Measurements from ENCODE around the gene SLC44A3. TPM values are rescaled to one million over a fixed set of nuclear protein-coding genes. Genes with fewer than 3 reads are reported as not detected.

SLC44A3 gene
- total RNA-seq, 2 experiments from 2014 or later = 0.27 to 0.36 TPM

DNA sequence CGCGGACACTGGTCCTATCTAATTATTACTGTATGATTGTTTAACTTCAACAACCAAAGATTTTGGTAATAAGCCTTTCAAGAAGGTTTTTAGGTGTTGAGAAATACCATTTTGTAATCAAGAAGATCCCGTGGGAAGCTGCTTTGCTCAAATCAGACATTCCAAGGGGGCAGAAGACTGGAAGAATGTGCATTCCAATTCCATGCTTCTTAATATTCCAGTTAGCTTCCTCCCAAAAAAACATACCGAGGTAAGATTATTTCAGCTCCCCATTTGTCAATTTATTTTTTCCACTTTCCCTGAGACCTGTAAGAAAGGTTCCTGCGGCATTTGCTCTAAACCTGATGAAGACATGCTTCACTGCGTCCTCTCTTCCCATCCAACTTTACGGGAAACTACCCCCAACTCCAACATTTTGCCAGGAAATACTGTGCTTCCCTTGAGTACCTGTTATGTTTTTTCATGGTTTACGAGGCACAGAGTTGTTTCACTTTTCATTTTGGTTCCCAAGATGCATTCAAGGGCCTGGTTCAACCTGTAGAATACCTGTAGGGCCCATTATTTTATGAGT lies 102.7 kb downstream of the SLC44A3 start:
- H3K27ac Mint-ChIP-seq = no peak overlapping the region
- Histone ChIP-seq H3K27me3 (ENCODE audit: control insufficient read depth in 1 of 2, insufficient read depth in 2 of 2, low read length in 2 of 2) (peaks cover 16 to 19% of the 10 kb centered on the region in 2 experiments), H3K4me3 (ENCODE audit: low read length) (no peak overlapping the region), H3K4me1 (ENCODE audit: insufficient read depth, low read length) (peaks cover 20% of the 10 kb centered on the region), H3K27ac (ENCODE audit: low read depth in 1 of 2, low read length in 2 of 2) (no peak overlapping the region), H3K36me3 (ENCODE audit: insufficient read depth, low read length) (no peaks in the 10 kb centered on the region), H3K9me3 (ENCODE audit: control insufficient read depth in 1 of 2, insufficient read depth in 1 of 2, low read length in 2 of 2) (no peaks in the 10 kb centered on the region)
- H3K36me3 Mint-ChIP-seq (ENCODE audit: low read depth) = no peaks in the 10 kb centered on the region
- no peak overlapping the region for H3K4me3 Mint-ChIP-seq
- peaks cover 71% of the 10 kb centered on the region for H3K27me3 Mint-ChIP-seq
- no peak for ATAC-seq (ENCODE audit: poor library complexity)
- H3K4me1 Mint-ChIP-seq (ENCODE audit: low read depth) = peaks cover 16% of the 10 kb centered on the region
- intact Hi-C loops (cut with DNase I, micrococcal nuclease) = loop anchor here in 1 of 2 experiments (5.0 kb wide), 1 partner anchor 66 kb away; no protein-coding TSS in a partner anchor
- ChIA-PET CTCF (no interaction called here), POLR2A (interaction anchor here (1.0 kb wide), 1 partner anchor 40 kb away, joined by 5 read pairs; no protein-coding TSS in a partner anchor)
- TF ChIP-seq, protein P1, sequence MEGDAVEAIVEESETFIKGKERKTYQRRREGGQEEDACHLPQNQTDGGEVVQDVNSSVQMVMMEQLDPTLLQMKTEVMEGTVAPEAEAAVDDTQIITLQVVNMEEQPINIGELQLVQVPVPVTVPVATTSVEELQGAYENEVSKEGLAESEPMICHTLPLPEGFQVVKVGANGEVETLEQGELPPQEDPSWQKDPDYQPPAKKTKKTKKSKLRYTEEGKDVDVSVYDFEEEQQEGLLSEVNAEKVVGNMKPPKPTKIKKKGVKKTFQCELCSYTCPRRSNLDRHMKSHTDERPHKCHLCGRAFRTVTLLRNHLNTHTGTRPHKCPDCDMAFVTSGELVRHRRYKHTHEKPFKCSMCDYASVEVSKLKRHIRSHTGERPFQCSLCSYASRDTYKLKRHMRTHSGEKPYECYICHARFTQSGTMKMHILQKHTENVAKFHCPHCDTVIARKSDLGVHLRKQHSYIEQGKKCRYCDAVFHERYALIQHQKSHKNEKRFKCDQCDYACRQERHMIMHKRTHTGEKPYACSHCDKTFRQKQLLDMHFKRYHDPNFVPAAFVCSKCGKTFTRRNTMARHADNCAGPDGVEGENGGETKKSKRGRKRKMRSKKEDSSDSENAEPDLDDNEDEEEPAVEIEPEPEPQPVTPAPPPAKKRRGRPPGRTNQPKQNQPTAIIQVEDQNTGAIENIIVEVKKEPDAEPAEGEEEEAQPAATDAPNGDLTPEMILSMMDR (IDR thresholded peaks at IDR 0.05) = no peak
- no peaks in the 10 kb centered on the region for H3K9me3 Mint-ChIP-seq
- no peak for DNase-seq

DNA sequence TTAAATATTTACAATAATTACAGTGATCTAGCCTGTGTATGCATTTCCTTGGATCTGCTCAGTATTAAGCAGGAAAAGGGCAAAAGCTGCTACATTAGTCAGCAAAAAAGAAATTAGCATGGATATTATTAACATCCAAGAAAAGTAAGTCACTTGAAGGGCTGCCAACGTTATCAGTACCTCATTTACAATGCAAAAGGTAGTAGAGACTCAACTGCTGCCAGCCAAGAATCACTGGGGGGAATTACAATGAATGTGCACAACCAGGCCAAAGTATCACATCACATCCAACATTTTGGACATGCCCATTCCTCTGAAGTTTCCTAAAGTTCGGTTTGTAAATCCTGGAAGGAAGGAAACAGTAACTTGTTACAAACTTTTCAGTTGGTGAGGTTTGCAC lies 104.8 kb downstream of the SLC44A3 start:
- ChIA-PET CTCF (no interaction called here), POLR2A (no interaction called here)

DNA sequence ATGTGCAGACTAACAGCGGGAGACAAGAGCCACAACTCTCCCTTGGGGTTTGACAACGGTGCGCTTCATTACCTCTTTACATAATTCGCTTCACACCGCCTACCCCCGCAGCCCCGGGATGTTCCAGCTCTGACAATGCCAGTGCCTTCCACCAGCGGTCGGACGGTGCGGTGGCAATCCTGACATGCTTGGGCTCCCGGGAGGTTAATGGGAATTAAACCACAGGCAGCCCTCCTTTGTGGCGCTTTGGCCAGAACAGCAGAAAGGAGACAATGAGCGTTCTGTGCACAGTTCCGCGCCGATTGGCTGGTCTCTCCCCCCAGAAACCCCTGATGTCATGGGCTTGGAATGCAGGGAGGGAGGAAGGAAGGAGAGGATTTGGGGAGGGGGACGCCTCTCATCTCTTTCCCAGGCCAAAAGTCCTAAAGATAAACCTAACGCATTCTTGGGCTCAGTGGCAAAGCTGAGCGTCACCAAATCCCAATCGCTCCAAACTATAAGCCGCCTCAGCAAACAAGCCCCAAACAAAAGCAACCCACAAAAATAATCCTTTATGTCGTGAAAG lies 105.5 kb downstream of the SLC44A3 start:
- Mint-ChIP-seq H3K4me3 (peak overlapping the region; percentile 92), H3K27ac (no peak overlapping the region), H3K27me3 (peaks cover 68% of the 10 kb centered on the region), H3K4me1 (ENCODE audit: low read depth) (peaks cover 16% of the 10 kb centered on the region), H3K9me3 (no peaks in the 10 kb centered on the region), H3K36me3 (ENCODE audit: low read depth) (no peaks in the 10 kb centered on the region)
- TF ChIP-seq, protein P1 (IDR thresholded peaks at IDR 0.05) = no peak
- Histone ChIP-seq H3K27ac (ENCODE audit: low read depth in 1 of 2, low read length in 2 of 2) (no peak overlapping the region), H3K9me3 (ENCODE audit: control insufficient read depth in 1 of 2, insufficient read depth in 1 of 2, low read length in 2 of 2) (no peaks in the 10 kb centered on the region), H3K4me1 (ENCODE audit: insufficient read depth, low read length) (peaks cover 20% of the 10 kb centered on the region), H3K4me3 (ENCODE audit: low read length) (peak overlapping the region; percentile 51), H3K27me3 (ENCODE audit: control insufficient read depth in 1 of 2, insufficient read depth in 2 of 2, low read length in 2 of 2) (peaks cover 16 to 17% of the 10 kb centered on the region in 2 experiments), H3K36me3 (ENCODE audit: insufficient read depth, low read length) (no peaks in the 10 kb centered on the region)
- CTCF ChIA-PET = no interaction called here
- intact Hi-C loops (cut with DNase I, micrococcal nuclease) = no loop called here
- ATAC-seq (ENCODE audit: poor library complexity) (no peak), DNase-seq (peak in 2 of 14 experiments; percentile 3 to 6)
- POLR2A ChIA-PET = no interaction called here

More for the DNA sequence above, 104.8 kb downstream of the SLC44A3 start:
- Mint-ChIP-seq H3K4me1 (ENCODE audit: low read depth) (peaks cover 16% of the 10 kb centered on the region), H3K27ac (no peak overlapping the region), H3K9me3 (no peaks in the 10 kb centered on the region), H3K4me3 (peak overlapping the region; percentile 92), H3K36me3 (ENCODE audit: low read depth) (no peaks in the 10 kb centered on the region), H3K27me3 (peaks cover 75% of the 10 kb centered on the region)
- TF ChIP-seq, protein P1 (IDR thresholded peaks at IDR 0.05) = no peak
- H3K36me3 ChIP-seq (ENCODE audit: insufficient read depth, low read length) = no peaks in the 10 kb centered on the region
- DNase-seq (no peak), ATAC-seq (ENCODE audit: poor library complexity) (no peak)
- peaks cover 20% of the 10 kb centered on the region for H3K4me1 ChIP-seq (ENCODE audit: insufficient read depth, low read length)
- intact Hi-C loops (cut with DNase I, micrococcal nuclease) = no loop called here
- peaks cover 16 to 17% of the 10 kb centered on the region in 2 experiments for H3K27me3 ChIP-seq (ENCODE audit: control insufficient read depth in 1 of 2, insufficient read depth in 2 of 2, low read length in 2 of 2)
- no peak overlapping the region for H3K4me3 ChIP-seq (ENCODE audit: low read length)
- H3K9me3 ChIP-seq (ENCODE audit: control insufficient read depth in 1 of 2, insufficient read depth in 1 of 2, low read length in 2 of 2) = no peaks in the 10 kb centered on the region
- H3K27ac ChIP-seq (ENCODE audit: low read depth in 1 of 2, low read length in 2 of 2) = no peak overlapping the region
